GM06990 (cell line): ENCODE data around the gene SNCB.

Experiments
- DNase-seq: peaks from one replicate; pipeline ENCODE4 v3.0.0-alpha.2; 2011; ENCODE audit not compliant: insufficient read length; ENCODE audit errors: extremely low read depth
- H3K27me3 ChIP-seq: replicated peaks from 2 replicates; pipeline ENCODE4 v1.6.0; 2011; ENCODE audit warnings: low read length; ENCODE audit not compliant: control insufficient read depth, insufficient read depth
- H3K36me3 ChIP-seq: 2 replicates; pipeline ENCODE4 v1.5.1; 2011; ENCODE audit warnings: low read length; ENCODE audit not compliant: control insufficient read depth, insufficient read depth
- H3K4me3 ChIP-seq: replicated peaks from 2 replicates; pipeline ENCODE4 v1.5.1; 2011; ENCODE audit warnings: low read depth, mild to moderate bottlenecking, control low read depth, low read length
- TF ChIP-seq, protein P1 (sequence below): IDR thresholded peaks from 2 replicates; pipeline ENCODE4 v1.5.1; 2011; ENCODE audit warnings: low read length, control low read depth, mild to moderate bottlenecking, inconsistent platforms; ENCODE audit not compliant: insufficient read depth, poor library complexity, severe bottlenecking

The SNCB gene

DNA sequence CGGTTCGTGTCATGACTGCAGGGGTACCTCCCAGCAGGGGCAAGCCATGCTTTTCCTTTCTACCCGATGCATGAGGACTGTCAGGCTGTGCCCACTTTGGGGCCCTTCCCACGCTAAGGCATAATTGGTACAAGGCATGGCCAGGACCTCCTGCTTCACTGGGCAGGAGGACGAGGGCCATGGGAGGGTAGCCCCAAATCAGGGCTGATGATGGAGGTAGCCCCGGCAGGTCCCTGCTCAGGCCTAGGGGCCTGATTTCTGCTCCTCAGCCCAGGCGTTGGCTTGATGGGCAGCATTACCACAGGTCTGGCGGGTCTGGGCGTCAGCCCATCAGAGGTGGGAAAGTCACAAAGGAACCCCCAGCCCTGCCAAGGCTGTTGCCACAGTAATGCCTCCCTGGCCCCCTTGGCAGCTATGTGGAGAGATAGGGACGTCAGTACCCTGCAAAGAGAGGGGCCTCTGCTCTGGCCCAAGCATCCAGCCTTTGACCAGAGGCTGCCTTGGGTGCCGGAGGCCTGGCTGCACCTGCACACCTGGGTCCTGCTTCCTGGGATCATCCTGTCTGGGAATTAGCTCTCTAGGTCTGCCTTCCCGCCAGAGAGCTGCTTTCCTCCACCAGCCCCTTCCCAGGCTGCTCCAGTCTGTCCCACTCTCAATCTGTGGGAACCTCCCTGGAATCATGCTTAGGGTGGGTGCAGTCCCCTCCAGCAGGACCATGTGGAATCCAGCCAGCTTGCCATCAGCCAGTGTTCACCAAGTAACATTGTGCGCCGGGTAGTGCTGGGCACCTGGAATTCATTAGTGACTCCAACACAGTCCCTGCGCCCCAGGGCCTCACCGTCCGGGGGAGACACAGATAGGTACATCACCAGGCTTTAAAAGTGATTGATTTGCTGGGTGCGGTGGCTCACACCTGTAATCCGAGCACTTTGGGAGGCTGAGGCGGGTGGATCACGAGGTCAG is 32.3 kb upstream of the SNCB start:
- Histone ChIP-seq H3K4me3 (no peak overlapping the region), H3K36me3 (no peaks in the 10 kb centered on the region), H3K27me3 (no peaks in the 10 kb centered on the region)
- DNase-seq: no peak
- TF ChIP-seq, protein P1, sequence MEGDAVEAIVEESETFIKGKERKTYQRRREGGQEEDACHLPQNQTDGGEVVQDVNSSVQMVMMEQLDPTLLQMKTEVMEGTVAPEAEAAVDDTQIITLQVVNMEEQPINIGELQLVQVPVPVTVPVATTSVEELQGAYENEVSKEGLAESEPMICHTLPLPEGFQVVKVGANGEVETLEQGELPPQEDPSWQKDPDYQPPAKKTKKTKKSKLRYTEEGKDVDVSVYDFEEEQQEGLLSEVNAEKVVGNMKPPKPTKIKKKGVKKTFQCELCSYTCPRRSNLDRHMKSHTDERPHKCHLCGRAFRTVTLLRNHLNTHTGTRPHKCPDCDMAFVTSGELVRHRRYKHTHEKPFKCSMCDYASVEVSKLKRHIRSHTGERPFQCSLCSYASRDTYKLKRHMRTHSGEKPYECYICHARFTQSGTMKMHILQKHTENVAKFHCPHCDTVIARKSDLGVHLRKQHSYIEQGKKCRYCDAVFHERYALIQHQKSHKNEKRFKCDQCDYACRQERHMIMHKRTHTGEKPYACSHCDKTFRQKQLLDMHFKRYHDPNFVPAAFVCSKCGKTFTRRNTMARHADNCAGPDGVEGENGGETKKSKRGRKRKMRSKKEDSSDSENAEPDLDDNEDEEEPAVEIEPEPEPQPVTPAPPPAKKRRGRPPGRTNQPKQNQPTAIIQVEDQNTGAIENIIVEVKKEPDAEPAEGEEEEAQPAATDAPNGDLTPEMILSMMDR: no peak

DNA sequence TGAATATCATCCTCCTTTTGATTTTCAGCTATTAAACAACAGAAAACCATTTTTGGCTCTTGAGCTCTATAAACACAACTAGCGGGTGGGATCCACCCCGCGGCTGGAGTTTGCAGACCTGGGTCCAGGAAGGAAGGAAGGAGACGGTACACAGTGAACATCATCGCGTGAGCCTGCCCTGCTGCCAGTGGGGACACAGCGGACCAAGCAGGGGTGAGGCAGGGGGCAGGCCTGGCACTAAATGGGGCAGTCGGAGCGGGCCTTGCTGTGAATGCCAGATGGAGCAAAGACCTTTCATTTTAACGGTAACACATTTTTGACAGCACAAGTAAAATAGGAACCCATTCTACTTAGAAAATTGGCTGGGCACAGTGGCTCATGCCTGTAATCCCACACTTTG is 31.3 kb upstream of the SNCB start:
- peaks cover 1% of the 10 kb centered on the region; the same call in 1 of the 2 replicates for H3K36me3 ChIP-seq
- DNase-seq: no peak
- TF ChIP-seq, protein P1: no peak
- H3K4me3 ChIP-seq: no peak overlapping the region
- no peaks in the 10 kb centered on the region for H3K27me3 ChIP-seq

DNA sequence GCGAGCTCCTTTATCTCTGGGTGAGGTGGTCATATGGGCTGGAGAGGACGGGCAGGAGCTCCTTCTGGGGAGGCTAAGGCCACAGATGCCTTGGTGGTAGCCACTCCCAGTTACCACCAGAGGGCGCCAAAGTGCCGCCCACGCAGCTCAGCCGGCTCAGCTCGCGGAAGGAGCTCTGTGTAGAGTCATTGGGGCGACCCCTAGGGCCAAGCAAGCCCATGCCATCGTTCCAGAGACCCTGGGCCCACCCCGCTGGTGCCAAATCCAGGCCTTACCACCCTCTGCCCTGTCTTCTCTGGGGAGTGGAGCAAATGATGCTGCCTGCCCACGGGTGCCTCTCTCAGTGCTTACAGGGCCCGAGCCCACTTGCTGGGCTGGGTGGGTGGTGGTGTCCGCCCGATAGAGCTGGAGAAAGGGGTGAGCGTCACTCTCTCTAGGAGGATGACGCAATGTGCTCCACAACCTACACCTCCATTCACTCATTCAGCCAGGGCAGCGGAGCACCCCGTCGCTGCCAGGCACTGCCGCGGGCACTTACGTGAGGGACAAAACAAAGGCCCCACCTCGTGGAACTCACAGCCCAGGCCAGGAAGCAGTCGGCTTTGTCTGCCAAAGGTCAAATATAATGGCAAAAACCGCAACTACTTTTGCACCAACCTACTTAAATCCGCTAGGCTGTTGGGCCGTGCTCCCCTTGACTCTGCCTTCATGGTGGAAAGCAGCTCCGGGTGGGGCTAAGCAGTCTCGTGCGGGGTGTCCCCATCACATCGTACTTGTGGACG is 30.7 kb upstream of the SNCB start:
- peak; percentile 73 for DNase-seq
- H3K27me3 ChIP-seq: no peaks in the 10 kb centered on the region
- no peak overlapping the region for H3K4me3 ChIP-seq
- H3K36me3 ChIP-seq: peaks cover 1% of the 10 kb centered on the region; the same call in 1 of the 2 replicates
- TF ChIP-seq, protein P1: peak; percentile 96

- Histone ChIP-seq H3K36me3 (peaks cover 1% of the 10 kb centered on the region; the same call in 1 of the 2 replicates), H3K27me3 (no peaks in the 10 kb centered on the region), H3K4me3 (no peak overlapping the region)
- TF ChIP-seq, protein P1: no peak
- no peak for DNase-seq
These were observed 30.2 kb upstream of the SNCB start for GRCh38 chr5:176660530-176660859.

DNA sequence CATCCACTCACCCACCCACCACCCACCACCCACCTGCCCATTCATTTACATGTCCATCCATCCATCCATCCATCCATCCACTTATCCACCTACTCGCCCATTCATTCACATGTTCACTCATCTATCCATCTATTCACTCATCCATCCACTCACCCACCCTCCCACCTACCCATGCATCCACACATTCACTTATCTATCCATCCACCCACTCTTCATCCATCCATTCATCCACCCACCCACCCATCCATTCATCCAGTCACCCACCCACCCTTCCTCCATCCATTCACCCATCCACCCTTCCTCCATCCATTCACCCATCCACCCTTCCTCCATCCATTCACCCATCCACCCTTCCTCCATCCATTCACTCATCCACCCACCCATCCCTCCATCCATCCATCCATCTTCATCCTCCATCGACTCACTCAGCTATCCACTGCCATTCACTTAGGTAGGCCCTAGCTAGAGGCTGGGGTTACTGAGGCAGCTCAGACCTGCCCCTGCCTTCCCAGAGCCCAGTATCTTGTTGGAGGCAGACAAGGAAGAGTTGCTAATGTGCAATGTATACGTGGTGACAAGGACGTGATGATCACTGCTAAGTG is 29.6 kb upstream of the SNCB start:
- TF ChIP-seq, protein P1: no peak
- DNase-seq: no peak
- no peaks in the 10 kb centered on the region for H3K27me3 ChIP-seq
- no peak overlapping the region for H3K4me3 ChIP-seq
- H3K36me3 ChIP-seq: peaks cover 1% of the 10 kb centered on the region; the same call in 1 of the 2 replicates
